SJSA1 (cell line): ENCODE measurements around the gene KAZN. TPM values are rescaled to one million over a fixed set of nuclear protein-coding genes. Genes with fewer than 3 reads are reported as not detected.
A peak's percentile ranks its signal among the peaks of the same experiment; 100 is the strongest.

ENCODE experiments used
- DNase-seq, 2 experiments: peaks; one replicate each; pipeline ENCODE4 v3.0.0-alpha.2; 2015 to 2020; ENCODE audit warnings: low spot score in 2 of 2, low read depth in 1 of 2
- H3K27ac ChIP-seq: fragments of 250-450 bp; sonication (Bioruptor Pico); 2 replicates; pipeline ENCODE4 v1.5.1; 2020; ENCODE audit warnings: mild to moderate bottlenecking, moderate library complexity
- H3K27me3 ChIP-seq: fragments of 250-450 bp; sonication (Bioruptor Pico); replicated peaks from 2 replicates; pipeline ENCODE4 v1.5.1; 2020; ENCODE audit warnings: mild to moderate bottlenecking, moderate library complexity
- H3K36me3 ChIP-seq: fragments of 250-450 bp; sonication (Bioruptor Pico); 2 replicates; pipeline ENCODE4 v1.5.1; 2020; ENCODE audit warnings: mild to moderate bottlenecking
- H3K4me1 ChIP-seq: fragments of 250-450 bp; sonication (Bioruptor Pico); replicated peaks from 2 replicates; pipeline ENCODE4 v1.6.1; 2021; ENCODE audit warnings: mild to moderate bottlenecking
- H3K4me3 ChIP-seq: fragments of 250-450 bp; sonication (Bioruptor Pico); 2 replicates; pipeline ENCODE4 v1.5.1; 2020; ENCODE audit warnings: mild to moderate bottlenecking
- H3K9me3 ChIP-seq: fragments of 250-450 bp; sonication (Bioruptor Pico); replicated peaks from 2 replicates; pipeline ENCODE4 v1.5.1; 2020; ENCODE audit warnings: mild to moderate bottlenecking
- total RNA-seq: library from RNA; depleted of rRNA; stranded (reverse); fragments of >200 nt; shearing (Covaris generic); gene quantifications from 2 replicates; pipeline ENCODE4 v1.2.3, GENCODE V29; 2014

Gene KAZN
- total RNA-seq, 1 experiment from 2014 or later, result 4.2 TPM

GRCh38 chr1:14765773-14766172 is 167.3 kb downstream of the KAZN start:
- Histone ChIP-seq H3K9me3 (no peaks in the 10 kb centered on the region), H3K27me3 (no peaks in the 10 kb centered on the region), H3K4me3 (no peak overlapping the region), H3K36me3 (no peaks in the 10 kb centered on the region), H3K27ac (no peak overlapping the region), H3K4me1 (no peaks in the 10 kb centered on the region)
- no peak for DNase-seq

- Histone ChIP-seq H3K4me3 (no peak overlapping the region), H3K36me3 (no peaks in the 10 kb centered on the region), H3K27me3 (no peaks in the 10 kb centered on the region), H3K4me1 (no peaks in the 10 kb centered on the region), H3K9me3 (no peaks in the 10 kb centered on the region), H3K27ac (no peak overlapping the region)
- no peak for DNase-seq
Measured at GRCh38 chr1:14767075-14767474, 168.6 kb downstream of the KAZN start.

- no peaks in the 10 kb centered on the region for H3K9me3 ChIP-seq
Measured at GRCh38 chr1:14768582-14769304, 170.3 kb downstream of the KAZN start.

GRCh38 chr1:14769486-14770274 is 171.2 kb downstream of the KAZN start:
- Histone ChIP-seq H3K9me3 (no peaks in the 10 kb centered on the region), H3K27ac (no peak overlapping the region), H3K27me3 (no peaks in the 10 kb centered on the region), H3K4me1 (no peaks in the 10 kb centered on the region), H3K36me3 (no peaks in the 10 kb centered on the region), H3K4me3 (no peak overlapping the region)
- DNase-seq, result no peak

More at GRCh38 chr1:14768582-14769304, 170.3 kb downstream of the KAZN start:
- no peak overlapping the region for H3K4me3 ChIP-seq
- H3K27me3 ChIP-seq, result no peaks in the 10 kb centered on the region
- DNase-seq, result no peak
- no peak overlapping the region for H3K27ac ChIP-seq
- H3K36me3 ChIP-seq, result no peaks in the 10 kb centered on the region
- no peaks in the 10 kb centered on the region for H3K4me1 ChIP-seq

- H3K27ac ChIP-seq, result no peak overlapping the region
- H3K4me3 ChIP-seq, result no peak overlapping the region
- no peak for DNase-seq
- H3K27me3 ChIP-seq, result no peaks in the 10 kb centered on the region
- H3K9me3 ChIP-seq, result no peaks in the 10 kb centered on the region
- peaks cover 12% of the 10 kb centered on the region for H3K4me1 ChIP-seq
- no peaks in the 10 kb centered on the region for H3K36me3 ChIP-seq
Measured at GRCh38 chr1:14773396-14774025, 175.0 kb downstream of the KAZN start.

GRCh38 chr1:14774225-14774624 is 175.7 kb downstream of the KAZN start:
- Histone ChIP-seq H3K27ac (no peak overlapping the region), H3K27me3 (no peaks in the 10 kb centered on the region), H3K36me3 (no peaks in the 10 kb centered on the region), H3K4me1 (peaks cover 17% of the 10 kb centered on the region), H3K4me3 (no peak overlapping the region), H3K9me3 (no peaks in the 10 kb centered on the region)
- no peak for DNase-seq

GRCh38 chr1:14774988-14775387 is 176.5 kb downstream of the KAZN start:
- H3K4me1 ChIP-seq, result peaks cover 17% of the 10 kb centered on the region
- no peak overlapping the region for H3K4me3 ChIP-seq
- no peaks in the 10 kb centered on the region for H3K27me3 ChIP-seq
- no peaks in the 10 kb centered on the region for H3K9me3 ChIP-seq
- H3K36me3 ChIP-seq, result no peaks in the 10 kb centered on the region
- no peak overlapping the region for H3K27ac ChIP-seq
- no peak for DNase-seq

- Histone ChIP-seq H3K4me1 (peaks cover 17% of the 10 kb centered on the region), H3K27ac (no peak overlapping the region), H3K36me3 (no peaks in the 10 kb centered on the region), H3K9me3 (no peaks in the 10 kb centered on the region), H3K27me3 (no peaks in the 10 kb centered on the region), H3K4me3 (no peak overlapping the region)
- DNase-seq, result no peak
Measured at GRCh38 chr1:14775434-14775833, 176.9 kb downstream of the KAZN start.

GRCh38 chr1:14777516-14778506 is 179.3 kb downstream of the KAZN start:
- Histone ChIP-seq H3K27ac (no peak overlapping the region), H3K27me3 (no peaks in the 10 kb centered on the region), H3K9me3 (no peaks in the 10 kb centered on the region), H3K4me1 (peaks cover 17% of the 10 kb centered on the region), H3K4me3 (no peak overlapping the region), H3K36me3 (no peaks in the 10 kb centered on the region)
- peak in 1 of 2 experiments; percentile 35 for DNase-seq

GRCh38 chr1:14778541-14778897 is 180.0 kb downstream of the KAZN start:
- H3K27ac ChIP-seq, result no peak overlapping the region
- DNase-seq, result no peak

GRCh38 chr1:14778898-14779865 is 180.7 kb downstream of the KAZN start:
- DNase-seq, result peak; percentile 47 to 58
- no peaks in the 10 kb centered on the region for H3K27me3 ChIP-seq
- no peak overlapping the region for H3K4me3 ChIP-seq
- H3K4me1 ChIP-seq, result peaks cover 17% of the 10 kb centered on the region
- H3K9me3 ChIP-seq, result no peaks in the 10 kb centered on the region
- no peak overlapping the region for H3K27ac ChIP-seq
- no peaks in the 10 kb centered on the region for H3K36me3 ChIP-seq

More at GRCh38 chr1:14778541-14778897, 180.0 kb downstream of the KAZN start:
- H3K4me1 ChIP-seq, result peaks cover 17% of the 10 kb centered on the region
- no peaks in the 10 kb centered on the region for H3K36me3 ChIP-seq
- no peaks in the 10 kb centered on the region for H3K27me3 ChIP-seq
- no peak overlapping the region for H3K4me3 ChIP-seq
- no peaks in the 10 kb centered on the region for H3K9me3 ChIP-seq

- H3K4me1 ChIP-seq, result peaks cover 17% of the 10 kb centered on the region
- DNase-seq, result no peak
- H3K9me3 ChIP-seq, result no peaks in the 10 kb centered on the region
- H3K27me3 ChIP-seq, result no peaks in the 10 kb centered on the region
- no peaks in the 10 kb centered on the region for H3K36me3 ChIP-seq
- no peak overlapping the region for H3K4me3 ChIP-seq
- no peak overlapping the region for H3K27ac ChIP-seq
Measured at GRCh38 chr1:14780271-14780670, 181.8 kb downstream of the KAZN start.
